Hepatocyte (in vitro differentiated cells): Measurements from ENCODE around the gene FAF1. TPM values are rescaled to one million over a fixed set of nuclear protein-coding genes. Genes with fewer than 3 reads are reported as not detected.

Experiments
- DNase-seq: peaks from one replicate; pipeline ENCODE4 v3.0.0-alpha.2; 2016; ENCODE audit warnings: low spot score
- H2AFZ ChIP-seq: fragments of 200-600 bp; sonication (generic); 2 replicates; pipeline ENCODE4 v1.6.0; 2016; ENCODE audit warnings: antibody characterized with exemption, mild to moderate bottlenecking
- H3K27ac ChIP-seq: fragments of 200-600 bp; sonication (generic); 2 replicates; pipeline ENCODE4 v1.5.1; 2016; ENCODE audit warnings: mild to moderate bottlenecking
- H3K27me3 ChIP-seq: fragments of 200-600 bp; sonication (generic); 2 replicates; pipeline ENCODE4 v1.6.1; 2016
- H3K36me3 ChIP-seq: fragments of 200-600 bp; sonication (generic); replicated peaks from 2 replicates; pipeline ENCODE4 v1.5.1; 2016; ENCODE audit warnings: low read depth; ENCODE audit not compliant: insufficient read depth
- H3K4me1 ChIP-seq: fragments of 200-600 bp; sonication (generic); 2 replicates; pipeline ENCODE4 v1.5.1; 2016; ENCODE audit warnings: mild to moderate bottlenecking, moderate library complexity; ENCODE audit not compliant: insufficient read depth
- H3K4me2 ChIP-seq: fragments of 200-600 bp; sonication (generic); 2 replicates; pipeline ENCODE4 v1.6.0; 2016
- H3K4me3 ChIP-seq: fragments of 200-600 bp; sonication (generic); 2 replicates; pipeline ENCODE4 v1.5.1; 2016; ENCODE audit warnings: mild to moderate bottlenecking
- H3K79me2 ChIP-seq: fragments of 200-600 bp; sonication (generic); 2 replicates; pipeline ENCODE4 v1.6.0; 2017; ENCODE audit warnings: mild to moderate bottlenecking
- H3K9me2 ChIP-seq: fragments of 200-600 bp; sonication (generic); replicated peaks from 2 replicates; pipeline ENCODE4 v1.6.0; 2017; ENCODE audit warnings: mild to moderate bottlenecking; ENCODE audit not compliant: insufficient read depth
- H3K9me3 ChIP-seq: fragments of 200-600 bp; sonication (generic); 2 replicates; pipeline ENCODE4 v1.5.1; 2016; ENCODE audit warnings: low read depth, mild to moderate bottlenecking
- H4K20me1 ChIP-seq: fragments of 200-600 bp; sonication (generic); 2 replicates; pipeline ENCODE4 v1.6.0; 2016; ENCODE audit warnings: mild to moderate bottlenecking; ENCODE audit not compliant: insufficient read depth, poor library complexity, severe bottlenecking
- CTCF ChIP-seq: fragments of 200-600 bp; sonication (generic); IDR thresholded peaks from 2 replicates; pipeline ENCODE4 v1.5.1; 2016; ENCODE audit warnings: antibody characterized with exemption, mild to moderate bottlenecking; ENCODE audit not compliant: poor library complexity
- EZH2 ChIP-seq: fragments of 200-600 bp; sonication (generic); IDR thresholded peaks from 2 replicates; pipeline ENCODE4 v1.6.1; 2016; ENCODE audit warnings: antibody characterized with exemption, mild to moderate bottlenecking, borderline replicate concordance
- EZH2phosphoT487 ChIP-seq: fragments of 200-600 bp; sonication (generic); IDR thresholded peaks from one replicate; pipeline ENCODE4 v1.6.1; 2018; ENCODE audit warnings: antibody characterized with exemption, mild to moderate bottlenecking, low read depth, moderate library complexity; ENCODE audit not compliant: unreplicated experiment, severe bottlenecking
- WGBS: methylation state at CpG from one replicate; pipeline ENCODE4 v1.1.6; 2016; ENCODE audit warnings: low lambda C conversion rate; ENCODE audit errors: missing lambda C conversion rate; 5-methylcytosine and 5-hydroxymethylcytosine counted together
- polyA plus RNA-seq: library from polyadenylated mRNA; unstranded; fragments of >200 nt; fragmentation: Nextera tagmentation; extraction: Ambion mirVana; gene quantifications from 2 replicates; pipeline ENCODE4 v1.2.1, GENCODE V29; 2016
- total RNA-seq: library from RNA; depleted of rRNA; stranded (reverse); fragments of >200 nt; gene quantifications from 2 replicates; pipeline ENCODE4 v1.2.3, GENCODE V29; 2014

The FAF1 gene
- total and polyA plus RNA-seq, 2 experiments from 2014 or later: 25.7 to 35.5 TPM

- WGBS: 76% methylated on average over 1 of the region's 1 CpG
- Histone ChIP-seq H3K27me3 (peaks cover 95% of the 10 kb centered on the region), H3K4me1 (peaks cover 4% of the 10 kb centered on the region), H3K9me2 (no peaks in the 10 kb centered on the region), H3K4me3 (no peak overlapping the region), H4K20me1 (no peaks in the 10 kb centered on the region), H3K4me2 (no peak overlapping the region), H3K36me3 (no peaks in the 10 kb centered on the region), H3K9me3 (no peaks in the 10 kb centered on the region), H3K79me2 (no peaks in the 10 kb centered on the region), H3K27ac (no peak overlapping the region), H2AFZ (no peak overlapping the region)
- no peak for TF ChIP-seq EZH2phosphoT487
- TF ChIP-seq CTCF: no peak
- no peak for TF ChIP-seq EZH2
- DNase-seq: no peak
Observed at GRCh38 chr1:50979937-50980336, 19.9 kb upstream of the FAF1 start.

- peak overlapping the region; percentile 21 for H2AFZ ChIP-seq
- H3K36me3 ChIP-seq: no peaks in the 10 kb centered on the region
- no peak overlapping the region for H3K27ac ChIP-seq
- H3K27me3 ChIP-seq: peaks cover 97% of the 10 kb centered on the region
- H3K4me3 ChIP-seq: no peak overlapping the region
- no peaks in the 10 kb centered on the region for H3K9me3 ChIP-seq
- H3K9me2 ChIP-seq: no peaks in the 10 kb centered on the region
- H3K79me2 ChIP-seq: no peaks in the 10 kb centered on the region
- DNase-seq: no peak
- H3K4me1 ChIP-seq: peaks cover 4% of the 10 kb centered on the region
- peak; percentile 81 for TF ChIP-seq EZH2
- no peak for TF ChIP-seq EZH2phosphoT487
- H3K4me2 ChIP-seq: peak overlapping the region; percentile 94
- 19% methylated on average over 10 of the region's 10 CpGs for WGBS
- H4K20me1 ChIP-seq: no peaks in the 10 kb centered on the region
Observed at GRCh38 chr1:50978852-50979781, 19.1 kb upstream of the FAF1 start.

- H3K9me3 ChIP-seq: no peaks in the 10 kb centered on the region
- H3K4me3 ChIP-seq: peak overlapping the region; percentile 11
- peak overlapping the region; percentile 94 for H3K4me2 ChIP-seq
- H3K27ac ChIP-seq: no peak overlapping the region
- H3K79me2 ChIP-seq: no peaks in the 10 kb centered on the region
- peak; percentile 55 for DNase-seq
- H2AFZ ChIP-seq: peak overlapping the region; percentile 21
- no peaks in the 10 kb centered on the region for H3K36me3 ChIP-seq
- no peaks in the 10 kb centered on the region for H3K9me2 ChIP-seq
- 3% methylated on average over 35 of the region's 42 CpGs for WGBS
- H3K4me1 ChIP-seq: peaks cover 4% of the 10 kb centered on the region
- TF ChIP-seq EZH2 (peak; percentile 73), EZH2phosphoT487 (no peak)
- no peaks in the 10 kb centered on the region for H4K20me1 ChIP-seq
- peaks cover 97% of the 10 kb centered on the region for H3K27me3 ChIP-seq
Observed at GRCh38 chr1:50978144-50978851, 18.2 kb upstream of the FAF1 start.

- H3K4me2 ChIP-seq: peak overlapping the region; percentile 94
- H3K4me3 ChIP-seq: peak overlapping the region; percentile 38
- peaks cover 97% of the 10 kb centered on the region for H3K27me3 ChIP-seq
- peak; percentile 41 for DNase-seq
- H3K9me3 ChIP-seq: no peaks in the 10 kb centered on the region
- no peak overlapping the region for H3K27ac ChIP-seq
- TF ChIP-seq CTCF (no peak), EZH2phosphoT487 (peak; percentile 23), EZH2 (peak; percentile 40)
- H3K4me1 ChIP-seq: peaks cover 4% of the 10 kb centered on the region
- no peaks in the 10 kb centered on the region for H3K36me3 ChIP-seq
- H4K20me1 ChIP-seq: no peaks in the 10 kb centered on the region
- under 1% methylated on average over 33 of the region's 63 CpGs for WGBS
- H2AFZ ChIP-seq: peak overlapping the region; percentile 34
- H3K79me2 ChIP-seq: no peaks in the 10 kb centered on the region
- H3K9me2 ChIP-seq: no peaks in the 10 kb centered on the region
Observed at GRCh38 chr1:50977575-50978143, 17.6 kb upstream of the FAF1 start.
